Skeletal muscle tissue (tissue), 4 donors: ENCODE results near the gene SNX20. TPM values are rescaled to one million over a fixed set of nuclear protein-coding genes. Genes with fewer than 3 reads are reported as not detected.

Source experiments
- H3K27ac ChIP-seq: one replicate; pipeline ENCODE4 v1.7.0; 2013; ENCODE audit warnings: mild to moderate bottlenecking, low read depth, low read length, inconsistent platforms
- H3K27me3 ChIP-seq, 3 donors: one replicate each; pipeline ENCODE4 v1.7.0; 2013; ENCODE audit warnings: low read length in 3 of 3; ENCODE audit not compliant: control insufficient read depth in 3 of 3, insufficient read depth in 3 of 3
- H3K36me3 ChIP-seq, 3 donors: one replicate each; pipeline ENCODE4 v1.7.0; 2013; ENCODE audit warnings: low read length in 3 of 3; ENCODE audit not compliant: control insufficient read depth in 3 of 3, insufficient read depth in 3 of 3
- H3K4me1 ChIP-seq, 3 donors: one replicate each; pipeline ENCODE4 v1.7.0; 2013; ENCODE audit warnings: low read length in 3 of 3, mild to moderate bottlenecking in 3 of 3; ENCODE audit not compliant: control insufficient read depth in 3 of 3, insufficient read depth in 3 of 3
- H3K4me3 ChIP-seq, 3 donors: one replicate each; pipeline ENCODE4 v1.7.0; 2013; ENCODE audit warnings: low read length in 3 of 3
- H3K9ac ChIP-seq, 3 donors: one replicate each; pipeline ENCODE4 v1.7.0; 2013; ENCODE audit warnings: low read length in 3 of 3, mild to moderate bottlenecking in 3 of 3, moderate library complexity in 2 of 3, low read depth in 1 of 3
- H3K9me3 ChIP-seq, 3 donors: one replicate each; pipeline ENCODE4 v1.7.0; 2013; ENCODE audit warnings: low read length in 3 of 3; ENCODE audit not compliant: control insufficient read depth in 3 of 3
- total RNA-seq: library from RNA; depleted of rRNA; stranded (reverse); fragments of >200 nt; gene quantifications from one replicate; pipeline ENCODE4 v1.2.3, GENCODE V29; 2014
- donor health status: Osteomylitis.

The SNX20 gene
- total RNA-seq, 1 donor from 2014 or later = 1.0 TPM

GRCh38 chr16:50705436-50706110 is 24.5 kb upstream of the SNX20 start:
- no peaks in the 10 kb centered on the region for H3K36me3 ChIP-seq
- no peak overlapping the region for H3K4me3 ChIP-seq
- H3K4me1 ChIP-seq = peaks cover 7 to 18% (median 8%) of the 10 kb centered on the region in 3 donors
- peaks cover 0 to 7% (median 3%) of the 10 kb centered on the region in 3 donors for H3K9me3 ChIP-seq
- no peak overlapping the region for H3K27ac ChIP-seq
- no peaks in the 10 kb centered on the region for H3K27me3 ChIP-seq
- no peak overlapping the region for H3K9ac ChIP-seq

DNA sequence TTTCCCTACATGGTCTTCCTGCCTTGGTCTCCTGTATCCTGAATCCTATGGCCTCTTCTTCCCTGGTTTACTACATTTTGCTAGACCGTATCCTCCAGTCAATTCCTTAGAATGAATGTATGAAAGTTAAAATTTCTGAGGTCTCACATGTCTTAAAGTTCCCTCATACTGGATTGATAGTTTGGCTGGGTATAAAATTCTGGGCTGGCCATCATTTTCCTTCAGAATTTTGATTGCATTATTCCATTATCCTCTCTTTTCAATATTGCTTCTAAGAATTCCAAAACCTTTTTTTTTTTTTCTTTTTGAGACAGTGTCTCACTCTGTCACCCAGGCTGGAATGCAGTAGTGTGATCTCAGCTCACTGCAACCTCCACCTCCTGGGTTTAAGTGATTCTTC is 23.1 kb upstream of the SNX20 start:
- Histone ChIP-seq H3K4me1 (peaks cover 10 to 25% (median 17%) of the 10 kb centered on the region in 3 donors), H3K4me3 (no peak overlapping the region), H3K27me3 (no peaks in the 10 kb centered on the region), H3K9ac (no peak overlapping the region), H3K27ac (no peak overlapping the region), H3K36me3 (no peaks in the 10 kb centered on the region), H3K9me3 (peaks cover 0 to 7% (median 3%) of the 10 kb centered on the region in 3 donors)

DNA sequence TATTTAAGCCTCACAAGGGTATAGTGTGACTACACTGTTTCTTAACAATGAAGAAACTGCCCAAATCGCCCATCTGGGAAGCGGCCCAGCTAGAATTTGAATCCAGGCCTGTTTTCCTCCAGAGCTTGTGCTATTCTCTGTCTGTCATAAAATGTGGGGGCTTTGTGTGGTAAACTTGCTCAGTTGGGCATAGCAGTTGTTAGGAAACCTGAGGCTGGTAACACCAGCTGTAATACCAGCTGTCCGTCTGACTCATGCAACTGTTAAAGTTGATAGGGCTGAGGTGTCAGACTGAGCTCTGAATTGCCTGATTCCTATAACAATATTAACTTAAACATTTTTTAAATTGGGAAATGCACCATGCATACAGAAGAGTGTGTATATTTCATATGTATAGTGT is 21.6 kb upstream of the SNX20 start:
- Histone ChIP-seq H3K9me3 (peaks cover 0 to 7% (median 3%) of the 10 kb centered on the region in 3 donors), H3K4me1 (peaks cover 21 to 32% (median 32%) of the 10 kb centered on the region in 3 donors), H3K36me3 (no peaks in the 10 kb centered on the region), H3K27ac (peak overlapping the region; percentile 83), H3K27me3 (no peaks in the 10 kb centered on the region), H3K4me3 (no peak overlapping the region), H3K9ac (no peak overlapping the region)

GRCh38 chr16:50699326-50700159 is 18.4 kb upstream of the SNX20 start:
- Histone ChIP-seq H3K27me3 (no peaks in the 10 kb centered on the region), H3K9me3 (peaks cover 0 to 7% (median 3%) of the 10 kb centered on the region in 3 donors), H3K4me1 (peaks cover 32 to 53% (median 50%) of the 10 kb centered on the region in 3 donors), H3K9ac (no peak overlapping the region), H3K36me3 (no peaks in the 10 kb centered on the region), H3K27ac (peak overlapping the region; percentile 15), H3K4me3 (peak overlapping the region in 1 of 3 donors; percentile 22)

GRCh38 chr16:50697881-50698767 is 17.0 kb upstream of the SNX20 start:
- Histone ChIP-seq H3K4me1 (peaks cover 33 to 53% (median 53%) of the 10 kb centered on the region in 3 donors), H3K9ac (peak overlapping the region; percentile 66 to 87 (median 83)), H3K27ac (peak overlapping the region; percentile 60), H3K4me3 (peak overlapping the region; percentile 74 to 81 (median 79)), H3K36me3 (no peaks in the 10 kb centered on the region), H3K27me3 (no peaks in the 10 kb centered on the region), H3K9me3 (no peaks in the 10 kb centered on the region)

- Histone ChIP-seq H3K27ac (peak overlapping the region; percentile 60), H3K9me3 (no peaks in the 10 kb centered on the region), H3K4me3 (peak overlapping the region in 2 of 3 donors; percentile 79 to 81), H3K27me3 (no peaks in the 10 kb centered on the region), H3K9ac (peak overlapping the region in 2 of 3 donors; percentile 66 to 87), H3K4me1 (peaks cover 34 to 56% (median 45%) of the 10 kb centered on the region in 3 donors), H3K36me3 (no peaks in the 10 kb centered on the region)
Measured at GRCh38 chr16:50697421-50697715, 16.3 kb upstream of the SNX20 start.

DNA sequence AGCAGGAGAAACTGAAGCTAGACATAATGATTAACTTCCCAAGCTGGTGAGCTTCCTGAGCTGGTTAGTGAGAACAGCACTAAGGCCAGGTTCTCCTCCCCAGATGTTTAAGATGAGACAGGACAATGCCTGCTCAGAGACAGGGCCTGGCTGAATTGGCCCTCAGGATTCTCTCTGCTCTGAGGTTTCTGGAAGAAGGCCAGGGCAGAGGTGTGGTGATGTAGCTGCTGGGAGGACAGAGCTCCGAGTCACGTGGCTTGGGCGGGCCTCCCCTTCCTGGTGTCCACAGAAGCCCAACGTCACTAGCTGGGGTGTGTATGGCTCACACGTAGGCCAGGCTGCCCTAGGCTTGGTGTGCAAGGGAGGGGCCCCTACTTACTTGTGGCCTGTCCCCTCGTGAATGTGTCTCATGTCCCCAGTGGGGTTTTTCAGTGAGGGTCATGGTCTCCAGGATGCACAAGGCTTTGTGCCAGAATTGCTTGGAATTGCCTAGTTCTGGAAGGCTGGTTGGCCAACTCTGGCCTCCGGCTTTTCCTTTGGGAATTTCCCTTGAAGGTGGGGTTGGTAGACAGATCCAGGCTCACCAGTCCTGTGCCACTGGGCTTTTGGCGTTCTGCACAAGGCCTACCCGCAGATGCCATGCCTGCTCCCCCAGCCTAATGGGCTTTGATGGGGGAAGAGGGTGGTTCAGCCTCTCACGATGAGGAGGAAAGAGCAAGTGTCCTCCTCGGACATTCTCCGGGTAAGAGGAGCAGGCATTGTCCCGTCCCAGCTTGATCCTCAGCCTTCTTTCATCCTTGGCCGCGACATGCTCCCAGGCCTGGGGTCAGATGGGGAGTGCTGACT is 15.7 kb upstream of the SNX20 start:
- H3K27me3 ChIP-seq = no peaks in the 10 kb centered on the region
- no peaks in the 10 kb centered on the region for H3K9me3 ChIP-seq
- H3K4me1 ChIP-seq = peaks cover 30 to 52% (median 43%) of the 10 kb centered on the region in 3 donors
- H3K27ac ChIP-seq = peak overlapping the region; percentile 60
- H3K9ac ChIP-seq = peak overlapping the region in 1 of 3 donors; percentile 87
- H3K36me3 ChIP-seq = no peaks in the 10 kb centered on the region
- peak overlapping the region in 2 of 3 donors; percentile 10 to 79 for H3K4me3 ChIP-seq

DNA sequence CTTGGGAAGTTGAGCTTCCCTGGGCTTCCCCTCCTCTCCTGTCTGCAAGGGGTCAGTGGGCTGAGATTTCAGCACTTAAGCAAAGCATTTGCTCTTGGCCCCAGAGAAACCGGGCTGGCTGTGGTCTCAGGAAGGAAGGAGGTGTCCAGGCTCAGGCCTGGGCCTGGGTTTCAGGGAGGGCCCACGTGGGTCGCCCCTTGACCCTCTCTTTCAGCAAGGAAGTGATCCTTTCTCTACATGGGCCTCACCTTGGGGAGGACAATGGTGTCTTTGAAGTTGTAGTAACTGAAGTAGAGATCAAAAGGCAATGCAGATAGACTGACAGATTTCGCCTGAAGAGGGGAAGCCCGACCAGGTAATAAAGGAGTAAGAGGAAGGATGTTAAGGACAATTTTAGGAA is 15.0 kb upstream of the SNX20 start:
- Histone ChIP-seq H3K9ac (no peak overlapping the region), H3K27ac (no peak overlapping the region), H3K4me3 (no peak overlapping the region), H3K4me1 (peaks cover 30 to 52% (median 43%) of the 10 kb centered on the region in 3 donors), H3K9me3 (no peaks in the 10 kb centered on the region), H3K27me3 (no peaks in the 10 kb centered on the region), H3K36me3 (no peaks in the 10 kb centered on the region)
